ENCODE data around the gene SLC35E2B. TPM values are rescaled to one million over a fixed set of nuclear protein-coding genes. Genes with fewer than 3 reads are reported as not detected.
"Not testable (repeated sequence)": the region's sequence is repeated elsewhere in the genome, so short reads cannot be mapped to it uniquely, and the experiment has no call there.

SLC35E2B gene
- total RNA-seq, 2 experiments from 2014 or later = 75.3 to 77.0 TPM

DNA sequence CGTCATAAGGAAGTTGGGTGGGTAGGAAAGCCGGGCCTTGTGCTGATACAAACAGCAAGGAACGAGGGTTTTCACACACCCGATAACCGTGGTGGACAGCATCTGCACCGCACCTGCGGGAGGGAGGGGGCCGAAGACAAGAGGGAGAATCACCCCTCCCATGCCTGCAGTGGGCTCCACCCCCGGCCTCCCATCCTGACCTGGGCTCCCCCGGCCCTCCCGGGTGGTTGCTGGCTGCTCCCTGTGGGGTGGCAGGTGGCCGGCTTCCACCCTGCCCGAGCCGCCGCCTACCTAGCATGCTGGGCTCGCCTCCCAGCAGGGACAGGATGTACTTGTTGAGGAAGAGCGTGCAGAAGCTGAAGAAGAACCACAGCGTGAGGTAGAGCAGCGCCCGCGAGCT is 16.5 kb downstream of the SLC35E2B start:
- H3K36me3 Mint-ChIP-seq; H3K4me3 Mint-ChIP-seq; POLR2A ChIA-PET; H3K27me3 Mint-ChIP-seq; ATAC-seq (ENCODE audit: low read depth); DNase-seq; H3K9me3 Mint-ChIP-seq; H3K27ac Mint-ChIP-seq: not testable (repeated sequence)
- peaks cover 16% of the 10 kb centered on the region for H3K4me1 Mint-ChIP-seq

DNA sequence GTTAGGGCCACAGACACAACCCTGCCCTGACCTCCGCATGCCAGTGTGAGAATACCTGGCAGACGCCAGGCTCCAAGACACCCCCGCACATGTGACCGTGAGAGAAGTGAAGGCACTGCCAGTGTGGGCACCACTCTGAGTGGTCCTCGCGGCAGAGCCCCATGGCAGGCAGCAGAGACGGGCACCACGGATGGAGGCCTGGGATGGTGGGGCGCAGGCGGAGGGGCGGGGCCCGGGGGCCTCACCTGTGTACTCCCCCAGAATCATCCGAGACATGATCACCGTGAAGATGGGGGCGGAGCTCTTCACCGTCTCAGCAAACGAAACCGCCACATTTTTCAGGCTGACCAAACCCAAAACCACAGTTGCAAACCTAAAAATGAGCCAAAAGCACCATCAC is 17.4 kb downstream of the SLC35E2B start:
- H3K9me3 Mint-ChIP-seq; POLR2A ChIA-PET; H3K36me3 Mint-ChIP-seq; H3K27ac Mint-ChIP-seq; H3K27me3 Mint-ChIP-seq; DNase-seq; ATAC-seq (ENCODE audit: low read depth); H3K4me3 Mint-ChIP-seq: not testable (repeated sequence)
- peaks cover 16% of the 10 kb centered on the region for H3K4me1 Mint-ChIP-seq

DNA sequence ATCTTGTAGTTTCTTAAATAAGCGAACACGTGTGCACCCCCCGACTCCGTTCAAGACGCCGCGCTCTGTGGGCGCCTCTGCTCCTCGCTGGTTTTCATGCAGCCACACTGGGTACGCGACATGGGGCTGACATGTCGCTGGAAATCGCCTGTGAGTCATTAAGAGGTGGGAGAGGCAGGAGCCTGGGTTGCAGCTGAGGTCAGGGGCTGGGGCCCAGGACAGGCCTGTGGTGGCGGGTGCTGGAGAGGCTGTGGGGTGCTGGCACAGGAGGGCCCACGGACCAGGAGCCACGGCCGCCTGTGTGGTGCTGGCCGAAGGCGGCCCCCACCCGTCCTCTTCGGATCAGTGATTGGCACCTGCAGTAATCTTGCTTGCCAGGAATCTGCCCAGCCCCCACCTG is 17.8 kb downstream of the SLC35E2B start:
- H3K4me3 Mint-ChIP-seq; POLR2A ChIA-PET; H3K36me3 Mint-ChIP-seq; H3K27ac Mint-ChIP-seq; DNase-seq; H3K27me3 Mint-ChIP-seq; ATAC-seq (ENCODE audit: low read depth); H3K9me3 Mint-ChIP-seq: not testable (repeated sequence)
- peaks cover 16% of the 10 kb centered on the region for H3K4me1 Mint-ChIP-seq

DNA sequence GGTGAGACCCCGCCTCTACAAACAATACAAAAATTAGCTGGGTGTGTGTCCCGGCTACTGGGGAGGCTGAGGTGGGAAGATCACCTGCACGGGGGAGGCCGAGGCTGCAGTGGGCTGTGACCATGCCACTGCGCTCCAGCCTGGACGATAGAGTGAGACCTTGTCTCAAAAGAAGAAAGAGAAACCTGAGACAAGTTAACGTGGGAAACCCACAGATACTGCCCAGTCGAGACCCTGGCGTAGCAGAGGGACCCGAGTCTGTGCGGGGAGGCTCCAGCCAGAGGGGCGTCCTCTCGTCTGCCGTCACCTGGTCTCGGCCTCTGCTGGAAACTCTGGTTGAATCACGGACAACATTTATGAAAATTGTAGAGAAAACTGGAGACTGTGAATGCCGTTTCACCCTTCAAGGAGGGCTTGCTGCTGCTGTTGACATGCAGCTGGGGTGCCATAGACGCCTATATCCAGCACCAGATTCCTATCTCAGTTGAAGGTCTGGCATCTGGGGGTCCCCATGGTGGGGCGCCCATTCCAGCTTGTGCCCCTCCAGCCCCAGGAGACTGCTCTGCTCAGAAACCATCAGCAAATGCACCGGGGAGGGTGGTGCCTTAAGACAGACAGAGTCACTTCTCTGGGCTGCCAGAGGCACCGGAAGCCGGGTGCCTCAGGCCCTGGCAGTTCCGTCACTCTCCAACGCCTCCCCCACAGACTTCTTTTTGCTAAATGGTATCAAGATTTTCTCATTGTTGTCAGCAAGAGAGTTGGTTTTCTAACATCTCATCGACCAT is 20.2 kb downstream of the SLC35E2B start:
- no peak for ATAC-seq (ENCODE audit: low read depth)
- Mint-ChIP-seq H3K27me3 (no peaks in the 10 kb centered on the region), H3K9me3 (no peaks in the 10 kb centered on the region), H3K36me3 (peaks cover 4% of the 10 kb centered on the region), H3K4me1 (peaks cover 2% of the 10 kb centered on the region), H3K4me3 (no peak overlapping the region), H3K27ac (no peak overlapping the region)
- POLR2A ChIA-PET = no interaction called here
- no peak for DNase-seq

DNA sequence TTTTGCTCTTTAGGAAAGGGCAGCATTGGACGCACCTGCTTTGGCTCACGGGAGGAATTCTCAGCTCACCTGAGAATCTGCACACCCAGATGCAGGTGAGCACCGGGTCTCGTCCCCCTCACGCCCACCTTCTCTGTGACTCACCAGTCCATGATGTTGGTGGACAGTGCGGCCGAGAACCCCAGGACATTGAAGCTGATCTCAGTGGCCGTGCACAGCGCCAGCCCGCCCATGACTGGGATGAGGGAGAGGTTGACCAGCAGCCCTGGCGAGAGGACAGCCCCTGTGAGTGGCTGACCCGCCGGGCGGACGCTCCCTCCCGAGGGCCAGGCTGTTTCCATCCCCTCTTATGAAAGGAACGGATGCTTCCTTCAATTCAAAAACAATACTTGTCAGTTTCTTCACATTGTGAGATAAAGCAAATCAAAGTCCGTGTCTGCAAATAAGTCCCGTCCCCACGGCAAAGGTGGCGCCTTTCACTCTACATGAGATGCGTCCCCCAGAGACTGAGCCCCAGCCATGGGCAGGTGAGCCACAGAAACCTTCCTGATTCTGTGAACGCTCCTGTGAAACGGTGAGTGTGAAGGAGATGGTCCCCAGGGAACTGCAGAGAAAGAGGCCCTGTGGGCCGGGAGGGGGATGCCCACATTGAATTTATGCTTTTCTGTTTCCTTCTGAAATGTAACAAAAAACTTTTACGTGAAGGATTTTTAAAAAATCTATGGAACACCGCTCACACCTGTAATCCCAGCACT is 21.1 kb downstream of the SLC35E2B start:
- DNase-seq (no peak), ATAC-seq (ENCODE audit: low read depth) (no peak)
- Mint-ChIP-seq H3K4me3 (no peak overlapping the region), H3K4me1 (peaks cover 2% of the 10 kb centered on the region), H3K9me3 (no peaks in the 10 kb centered on the region), H3K27me3 (no peaks in the 10 kb centered on the region), H3K27ac (no peak overlapping the region), H3K36me3 (peaks cover 4% of the 10 kb centered on the region)
- POLR2A ChIA-PET = no interaction called here

GRCh38 chr1:1670866-1671265 is 21.7 kb downstream of the SLC35E2B start:
- no peak for ATAC-seq (ENCODE audit: low read depth)
- no peak overlapping the region for H3K4me3 Mint-ChIP-seq
- POLR2A ChIA-PET = no interaction called here
- no peaks in the 10 kb centered on the region for H3K9me3 Mint-ChIP-seq
- DNase-seq = no peak
- H3K36me3 Mint-ChIP-seq = peaks cover 4% of the 10 kb centered on the region
- peaks cover 2% of the 10 kb centered on the region for H3K4me1 Mint-ChIP-seq
- no peaks in the 10 kb centered on the region for H3K27me3 Mint-ChIP-seq
- no peak overlapping the region for H3K27ac Mint-ChIP-seq

DNA sequence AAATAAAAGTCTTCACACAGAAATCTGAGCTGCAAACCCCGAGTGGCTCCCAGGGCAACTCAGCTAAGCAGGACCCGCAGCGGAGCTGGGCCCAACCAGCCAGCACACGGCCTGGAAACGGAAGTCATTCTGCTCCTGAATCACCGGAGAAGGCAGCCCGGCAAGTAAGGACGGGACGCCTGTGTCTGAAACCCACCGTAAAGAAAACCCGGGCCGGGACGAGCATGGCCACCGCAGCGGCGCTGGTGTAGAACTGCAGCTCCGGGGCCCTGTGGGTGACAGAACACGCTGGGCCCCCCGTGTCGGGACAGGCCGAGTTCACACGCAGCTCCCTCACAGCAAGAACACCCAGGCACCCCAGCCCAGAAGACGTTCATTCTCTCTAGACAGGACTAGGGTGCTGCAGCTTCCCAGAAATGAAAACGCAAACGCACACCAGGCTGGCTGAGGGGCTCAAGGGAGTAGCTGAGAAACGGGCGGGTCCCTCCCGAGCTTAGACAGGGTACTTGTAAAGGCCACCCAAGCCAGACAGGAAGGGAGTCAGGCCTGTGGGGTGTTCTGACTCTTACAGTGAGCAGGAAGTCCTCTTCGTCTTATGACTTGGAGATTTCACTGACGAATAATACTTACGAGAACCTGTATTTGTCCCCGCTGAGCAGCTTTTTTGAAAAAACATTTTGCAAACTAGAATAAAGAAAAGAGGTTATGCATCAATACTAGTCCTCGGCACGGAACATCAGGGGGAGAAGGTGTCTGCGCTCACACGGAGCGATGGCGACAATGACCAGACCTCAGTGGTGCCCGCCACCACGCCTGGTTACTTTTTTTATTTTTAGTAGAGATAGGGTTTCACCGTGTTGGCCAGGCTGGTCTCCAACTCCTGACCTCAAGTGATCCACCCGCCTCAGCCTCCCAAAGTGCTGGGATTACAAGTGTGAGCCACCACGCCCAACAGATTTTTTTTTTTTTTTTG is 22.8 kb downstream of the SLC35E2B start:
- DNase-seq (no peak), ATAC-seq (ENCODE audit: low read depth) (no peak)
- POLR2A ChIA-PET = interaction anchor here (0.6 kb wide), 1 partner anchor 98 kb away, joined by 4 read pairs; no protein-coding TSS in a partner anchor
- H3K27ac Mint-ChIP-seq = no peak overlapping the region
- no peaks in the 10 kb centered on the region for H3K9me3 Mint-ChIP-seq
- no peaks in the 10 kb centered on the region for H3K27me3 Mint-ChIP-seq
- peaks cover 2% of the 10 kb centered on the region for H3K4me1 Mint-ChIP-seq
- peaks cover 4% of the 10 kb centered on the region for H3K36me3 Mint-ChIP-seq
- no peak overlapping the region for H3K4me3 Mint-ChIP-seq

DNA sequence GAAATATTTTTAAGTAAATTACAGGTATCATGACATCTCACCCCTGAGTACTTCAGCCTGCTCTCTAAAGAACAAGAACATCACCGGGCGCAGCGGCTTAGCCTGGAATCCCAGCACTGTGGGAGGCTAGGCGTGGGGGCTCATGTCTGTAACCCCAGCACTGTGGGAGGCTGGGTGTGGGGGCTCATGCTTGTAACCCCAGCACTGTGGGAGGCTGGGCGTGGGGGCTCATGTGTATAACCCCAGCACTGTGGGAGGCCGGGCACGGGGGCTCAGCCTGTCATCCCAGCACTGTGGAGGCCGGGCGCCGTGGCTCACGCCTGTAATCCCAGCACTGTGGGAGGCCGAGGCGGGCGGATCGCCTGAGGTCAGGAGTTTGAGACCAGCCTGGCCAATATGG is 26.1 kb downstream of the SLC35E2B start:
- POLR2A ChIA-PET = interaction anchor here (1.9 kb wide), 1 partner anchor 12 kb away, joined by 8 read pairs; no protein-coding TSS in a partner anchor
- Mint-ChIP-seq H3K27me3 (no peaks in the 10 kb centered on the region), H3K27ac (no peak overlapping the region), H3K9me3 (no peaks in the 10 kb centered on the region), H3K4me3 (no peak overlapping the region), H3K4me1 (peaks cover 2% of the 10 kb centered on the region), H3K36me3 (peaks cover 3% of the 10 kb centered on the region)
- ATAC-seq (ENCODE audit: low read depth) (no peak), DNase-seq (no peak)

DNA sequence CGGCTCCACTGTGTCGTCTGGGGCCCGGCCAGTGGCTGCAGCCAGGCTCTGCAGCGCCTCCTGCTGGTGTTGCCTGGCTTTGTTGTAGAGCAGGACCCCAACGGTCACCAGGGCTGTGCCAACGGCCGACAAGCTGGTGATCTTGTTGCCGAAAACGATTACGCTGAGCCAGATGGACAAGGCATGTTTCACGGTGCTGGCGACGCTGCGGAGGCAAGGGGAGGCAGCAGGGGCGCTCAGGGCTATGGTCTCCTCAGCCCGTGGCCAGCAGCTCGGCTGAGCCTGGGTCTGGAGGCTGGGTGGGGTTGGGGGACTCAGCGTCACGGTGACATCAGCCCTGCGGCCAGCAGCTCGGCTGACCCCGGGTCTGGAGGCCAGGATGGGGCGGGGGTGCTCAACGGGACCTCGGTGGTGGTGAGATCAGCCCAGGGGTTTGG is 26.8 kb downstream of the SLC35E2B start:
- no peak overlapping the region for H3K27ac Mint-ChIP-seq
- H3K9me3 Mint-ChIP-seq = no peaks in the 10 kb centered on the region
- H3K36me3 Mint-ChIP-seq = peaks cover 3% of the 10 kb centered on the region
- POLR2A ChIA-PET = interaction anchor here (0.6 to 1.9 kb wide), 2 partner anchors 13 to 95 kb away, joined by 4 to 8 read pairs; no protein-coding TSS in a partner anchor
- H3K4me3 Mint-ChIP-seq = no peak overlapping the region
- DNase-seq = no peak
- H3K4me1 Mint-ChIP-seq = peaks cover 2% of the 10 kb centered on the region
- no peaks in the 10 kb centered on the region for H3K27me3 Mint-ChIP-seq
- ATAC-seq (ENCODE audit: low read depth) = peak; percentile 35

- POLR2A ChIA-PET = interaction anchor here (0.6 to 1.9 kb wide), 2 partner anchors 14 to 71 kb away, joined by 3 to 8 read pairs; no protein-coding TSS in a partner anchor
These were observed 27.4 kb downstream of the SLC35E2B start for GRCh38 chr1:1664941-1665814.

GRCh38 chr1:1664318-1664717 is 28.3 kb downstream of the SLC35E2B start:
- H3K27ac Mint-ChIP-seq; POLR2A ChIA-PET; H3K36me3 Mint-ChIP-seq; H3K4me3 Mint-ChIP-seq; H3K4me1 Mint-ChIP-seq; ATAC-seq (ENCODE audit: low read depth); DNase-seq; H3K9me3 Mint-ChIP-seq; H3K27me3 Mint-ChIP-seq: not testable (repeated sequence)

More at GRCh38 chr1:1664941-1665814, 27.4 kb downstream of the SLC35E2B start:
- H3K4me3 Mint-ChIP-seq = no peak overlapping the region
- H3K4me1 Mint-ChIP-seq = peaks cover 2% of the 10 kb centered on the region
- H3K27me3 Mint-ChIP-seq = no peaks in the 10 kb centered on the region
- H3K27ac Mint-ChIP-seq = no peak overlapping the region
- H3K36me3 Mint-ChIP-seq = peaks cover 3% of the 10 kb centered on the region
- no peaks in the 10 kb centered on the region for H3K9me3 Mint-ChIP-seq
- DNase-seq (no peak), ATAC-seq (ENCODE audit: low read depth) (no peak)

- H3K4me1 Mint-ChIP-seq; H3K36me3 Mint-ChIP-seq; DNase-seq; H3K4me3 Mint-ChIP-seq; H3K9me3 Mint-ChIP-seq; ATAC-seq (ENCODE audit: low read depth); H3K27me3 Mint-ChIP-seq; POLR2A ChIA-PET: not testable (repeated sequence)
- H3K27ac Mint-ChIP-seq = peak overlapping the region; percentile 60
These were observed 29.6 kb downstream of the SLC35E2B start for GRCh38 chr1:1662830-1663560.

Data from activated naive CD8-positive, alpha-beta T cell treated with anti-CD3 and anti-CD28 coated beads, Interleukin-2, amount 10 ng/mL, durations not matched to agents 7 days and 5 days (primary cell).